ENCODE results near the gene CDH22.

CDH22 gene

DNA sequence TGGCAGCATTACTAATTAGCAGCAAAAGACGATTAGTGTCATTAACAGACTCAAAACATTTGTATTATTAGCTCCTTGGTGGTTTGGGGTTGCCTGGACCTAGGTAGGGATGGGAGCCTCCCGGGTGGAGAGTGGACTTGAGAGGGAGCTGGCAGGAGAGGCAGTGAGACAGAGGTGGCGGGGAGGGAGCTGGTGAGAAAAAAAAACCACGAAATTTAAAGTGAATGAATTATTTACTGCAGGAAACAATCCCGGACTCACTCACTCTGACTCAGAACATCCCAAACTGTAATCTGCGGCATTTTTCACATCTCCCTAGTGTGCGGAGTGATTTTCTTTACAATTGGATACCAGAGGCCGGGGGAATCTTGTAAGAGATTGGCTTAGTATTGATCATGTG lies 14.3 kb upstream of the CDH22 start:
- DNase-seq, result no peak
- no peak overlapping the region for H3K27ac Mint-ChIP-seq
- H3K27me3 Mint-ChIP-seq, result peaks cover 35 to 45% of the 10 kb centered on the region in 2 donors
- no peaks in the 10 kb centered on the region for H3K9me3 Mint-ChIP-seq
- H3K4me1 Mint-ChIP-seq, result no peaks in the 10 kb centered on the region
- ATAC-seq (replicated peaks), result no peak
- no peak overlapping the region for H3K4me3 Mint-ChIP-seq
- H3K36me3 Mint-ChIP-seq, result no peaks in the 10 kb centered on the region

DNA sequence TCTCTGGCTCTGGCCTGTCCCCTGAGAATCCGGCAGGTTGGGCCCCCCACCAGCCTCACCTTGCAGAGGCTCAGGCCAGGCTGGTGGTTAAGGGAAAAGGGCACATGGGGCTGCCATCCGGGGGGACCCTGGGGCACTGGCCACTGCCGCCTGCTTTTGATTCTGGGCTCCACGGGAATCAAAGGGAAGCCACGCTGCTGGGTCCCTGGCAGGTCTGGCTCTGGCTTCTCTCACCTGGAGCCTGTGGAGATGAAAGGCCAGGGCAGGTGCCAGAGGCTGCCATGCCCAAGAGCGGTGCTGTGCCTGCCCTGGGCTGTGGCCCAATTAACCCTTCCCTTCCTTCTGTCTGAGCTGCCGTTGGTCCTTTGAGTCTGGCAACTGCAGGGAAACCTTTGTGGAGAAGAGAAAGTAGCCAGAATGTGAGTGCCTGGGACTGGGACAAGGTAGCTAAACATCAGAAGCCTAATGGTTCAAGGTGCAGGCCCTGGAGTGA lies 9.4 kb upstream of the CDH22 start:
- Mint-ChIP-seq H3K4me1 (no peaks in the 10 kb centered on the region), H3K9me3 (no peaks in the 10 kb centered on the region)

DNA sequence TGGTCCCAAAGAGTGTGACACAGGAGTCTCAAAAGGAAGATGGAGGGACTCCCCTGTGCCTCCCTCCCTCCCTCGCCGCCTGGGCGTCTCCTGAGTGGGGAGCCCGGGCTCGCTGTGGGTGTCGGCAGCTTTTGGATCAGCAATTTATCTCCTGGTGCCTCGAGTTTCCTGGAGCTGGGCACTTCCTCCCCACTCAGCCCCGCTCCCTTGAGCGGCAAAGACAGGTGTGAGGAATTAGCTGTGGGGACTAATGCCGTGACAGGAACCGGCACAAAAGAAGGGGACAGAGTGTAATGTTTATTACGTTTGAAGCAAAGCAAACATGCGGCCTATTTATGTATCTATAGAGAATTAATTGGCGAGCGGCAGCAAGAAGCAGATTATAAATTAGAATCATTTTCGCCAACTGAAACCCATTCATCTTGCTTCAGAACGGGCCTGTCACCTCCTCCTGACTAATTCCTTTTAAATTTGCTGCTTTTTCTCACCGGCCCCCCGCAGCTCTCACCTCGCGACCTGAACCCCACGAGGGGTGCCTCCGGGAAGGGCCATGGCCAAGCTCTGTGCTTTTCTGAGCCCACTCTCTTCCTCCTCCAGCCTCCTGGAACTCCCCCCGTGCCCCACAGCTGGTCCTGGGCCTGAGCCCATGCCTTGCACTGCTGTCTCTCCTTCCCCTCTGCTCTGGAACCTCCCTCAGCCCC lies 8.8 kb upstream of the CDH22 start:
- Mint-ChIP-seq H3K36me3 (no peaks in the 10 kb centered on the region), H3K9me3 (no peaks in the 10 kb centered on the region), H3K4me1 (peaks cover under 1 to 1% of the 10 kb centered on the region in 2 donors), H3K4me3 (no peak overlapping the region), H3K27me3 (peaks cover 77 to 84% of the 10 kb centered on the region in 2 donors), H3K27ac (no peak overlapping the region)
- DNase-seq, result no peak
- no peak for ATAC-seq (replicated peaks)

More for the DNA sequence above, 9.4 kb upstream of the CDH22 start:
- no peak overlapping the region for H3K4me3 Mint-ChIP-seq
- no peaks in the 10 kb centered on the region for H3K36me3 Mint-ChIP-seq
- ATAC-seq (replicated peaks) (no peak), DNase-seq (no peak)
- no peak overlapping the region for H3K27ac Mint-ChIP-seq
- H3K27me3 Mint-ChIP-seq, result peaks cover 75 to 87% of the 10 kb centered on the region in 2 donors

DNA sequence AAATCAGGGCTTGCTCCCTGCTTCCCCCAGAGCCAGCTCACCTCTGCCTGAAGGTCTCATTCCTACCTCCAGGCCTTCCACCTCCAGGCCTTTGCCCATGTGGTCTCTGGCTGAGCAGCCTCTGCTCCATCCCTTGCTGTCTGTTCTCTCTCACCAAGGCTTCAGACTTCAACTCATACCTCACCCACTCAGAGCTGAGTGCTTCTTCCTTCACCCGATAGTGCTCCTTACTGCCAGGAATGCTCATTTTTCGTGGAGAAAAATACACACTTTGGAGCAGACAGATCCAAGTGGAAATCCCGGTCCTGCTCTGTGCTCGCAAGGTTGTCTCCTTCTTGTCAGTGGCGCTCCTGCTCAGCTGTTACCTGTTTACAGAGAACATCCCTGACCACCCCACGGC lies 7.0 kb upstream of the CDH22 start:
- Mint-ChIP-seq H3K27me3 (peaks cover 83 to 88% of the 10 kb centered on the region in 2 donors), H3K4me3 (no peak overlapping the region), H3K9me3 (no peaks in the 10 kb centered on the region), H3K36me3 (no peaks in the 10 kb centered on the region), H3K27ac (no peak overlapping the region), H3K4me1 (peaks cover 5 to 7% of the 10 kb centered on the region in 2 donors)
- ATAC-seq (replicated peaks) (no peak), DNase-seq (no peak)

DNA sequence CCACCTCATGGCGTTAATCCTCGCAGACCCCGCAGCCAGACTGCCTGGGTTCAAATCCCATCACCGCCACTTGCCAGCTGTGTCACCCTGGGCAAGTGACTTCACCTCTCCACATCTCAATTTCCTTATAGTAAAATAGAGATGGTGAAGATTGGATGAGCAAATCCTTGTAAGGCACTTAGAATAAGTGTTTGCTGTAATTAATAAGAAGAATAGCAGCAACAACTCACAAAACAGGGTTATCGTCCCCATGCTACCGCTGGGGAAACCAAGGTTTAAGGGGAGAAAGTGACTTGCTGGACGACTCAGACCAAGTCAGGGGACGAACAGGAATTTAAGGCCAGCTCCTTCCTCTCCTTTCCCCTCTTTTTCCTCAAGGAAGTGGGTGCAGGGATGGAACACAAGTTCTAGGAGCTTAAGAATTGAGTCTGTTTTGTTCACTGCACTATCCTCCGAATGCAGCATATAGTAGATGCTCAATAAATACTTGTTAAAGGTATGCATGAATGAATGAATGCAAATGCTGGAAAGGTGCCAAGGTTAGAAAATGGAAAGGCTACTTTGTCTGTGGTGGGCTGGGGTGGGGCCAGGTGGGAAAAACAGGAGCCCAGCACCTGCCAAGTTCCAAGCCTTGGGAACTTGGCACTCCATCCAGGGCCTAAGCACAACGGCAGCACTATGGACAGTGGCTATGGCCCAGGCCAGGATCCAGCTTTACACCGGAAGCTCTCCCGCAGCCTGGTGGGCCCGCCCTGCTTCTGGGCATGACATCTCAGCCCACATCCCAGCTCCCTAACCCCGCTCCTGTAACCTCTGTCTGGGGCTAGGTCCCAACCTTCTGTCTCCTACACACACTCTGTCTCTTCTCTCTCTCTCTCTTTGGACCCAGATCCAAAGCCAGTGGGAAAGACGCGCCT lies 4.9 kb upstream of the CDH22 start:
- peaks cover 7 to 19% of the 10 kb centered on the region in 2 donors for H3K4me1 Mint-ChIP-seq
- ATAC-seq (replicated peaks), result no peak

DNA sequence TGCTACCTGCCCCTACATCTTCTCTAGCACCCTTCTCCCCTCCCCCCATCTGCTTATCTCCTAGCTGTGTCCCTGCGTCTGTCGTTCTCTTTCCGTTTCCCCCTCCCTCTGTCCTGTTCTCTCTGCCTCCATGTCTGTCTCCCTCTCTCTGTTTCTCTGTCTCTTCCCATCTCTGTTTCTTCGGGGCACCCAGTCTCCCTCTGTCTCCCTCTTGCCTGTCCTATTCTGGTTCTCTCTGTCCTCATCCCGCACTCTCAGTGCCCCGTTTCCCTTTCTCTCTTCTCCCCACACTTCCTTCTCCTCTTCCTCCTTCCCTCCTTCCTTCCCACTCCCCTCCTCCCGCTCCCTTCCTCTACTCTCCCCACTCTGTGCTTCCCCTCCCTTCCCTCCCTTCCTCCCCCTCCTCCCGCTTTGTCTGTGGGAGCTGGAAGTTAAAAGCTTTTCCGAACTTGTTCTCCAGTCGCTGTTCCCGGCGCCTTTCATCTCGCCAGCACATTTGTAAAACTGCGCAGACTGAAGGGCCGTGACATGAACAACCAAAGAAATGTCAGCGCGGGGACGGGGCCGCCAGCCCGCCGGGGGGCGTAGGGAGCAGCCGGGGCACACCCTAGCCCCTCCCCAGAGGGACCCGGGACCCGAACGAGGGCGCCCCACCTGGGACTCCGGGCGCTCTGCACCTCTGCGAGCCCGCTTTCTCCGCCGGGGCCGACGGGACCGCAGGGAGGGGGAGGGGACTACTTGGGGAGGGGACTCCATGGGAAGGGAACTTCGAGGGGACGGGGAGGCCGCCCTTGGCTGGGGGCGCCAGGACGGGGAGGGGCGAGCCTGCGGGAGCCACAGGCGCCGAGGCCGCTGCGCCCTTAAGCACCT lies 4.0 kb upstream of the CDH22 start:
- ATAC-seq (replicated peaks), result no peak
- H3K9me3 Mint-ChIP-seq, result no peaks in the 10 kb centered on the region
- H3K27ac Mint-ChIP-seq, result peak overlapping the region; percentile 14
- no peaks in the 10 kb centered on the region for H3K36me3 Mint-ChIP-seq
- DNase-seq, result no peak
- peaks cover 78 to 85% of the 10 kb centered on the region in 2 donors for H3K27me3 Mint-ChIP-seq
- H3K4me3 Mint-ChIP-seq, result peak overlapping the region in 1 of 2 donors; percentile 9
- peaks cover 7 to 19% of the 10 kb centered on the region in 2 donors for H3K4me1 Mint-ChIP-seq

More for the DNA sequence above, 4.9 kb upstream of the CDH22 start:
- Mint-ChIP-seq H3K27me3 (peaks cover 84 to 92% of the 10 kb centered on the region in 2 donors), H3K9me3 (no peaks in the 10 kb centered on the region), H3K4me3 (no peak overlapping the region), H3K27ac (no peak overlapping the region), H3K36me3 (no peaks in the 10 kb centered on the region)
- no peak for DNase-seq

DNA sequence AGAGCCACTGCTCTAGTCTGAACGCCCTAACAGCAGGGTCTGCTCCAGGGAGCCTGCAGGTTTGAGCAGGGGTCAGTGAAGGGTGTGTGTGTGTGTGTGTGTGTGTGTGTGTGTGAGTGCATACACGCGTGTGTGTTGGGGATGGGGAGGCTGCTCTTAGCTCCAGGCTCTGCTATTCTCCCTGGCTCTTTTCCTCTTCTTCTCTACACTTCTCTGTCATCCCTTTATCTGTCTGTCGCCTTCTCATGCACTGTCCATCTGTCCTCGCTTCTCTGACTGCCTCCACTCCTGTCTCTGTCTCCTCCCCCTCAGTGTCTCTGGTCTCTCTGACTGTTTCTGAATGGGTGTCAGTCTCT lies 3.4 kb upstream of the CDH22 start:
- H3K27ac Mint-ChIP-seq, result no peak overlapping the region
- no peak for ATAC-seq (replicated peaks)

DNA sequence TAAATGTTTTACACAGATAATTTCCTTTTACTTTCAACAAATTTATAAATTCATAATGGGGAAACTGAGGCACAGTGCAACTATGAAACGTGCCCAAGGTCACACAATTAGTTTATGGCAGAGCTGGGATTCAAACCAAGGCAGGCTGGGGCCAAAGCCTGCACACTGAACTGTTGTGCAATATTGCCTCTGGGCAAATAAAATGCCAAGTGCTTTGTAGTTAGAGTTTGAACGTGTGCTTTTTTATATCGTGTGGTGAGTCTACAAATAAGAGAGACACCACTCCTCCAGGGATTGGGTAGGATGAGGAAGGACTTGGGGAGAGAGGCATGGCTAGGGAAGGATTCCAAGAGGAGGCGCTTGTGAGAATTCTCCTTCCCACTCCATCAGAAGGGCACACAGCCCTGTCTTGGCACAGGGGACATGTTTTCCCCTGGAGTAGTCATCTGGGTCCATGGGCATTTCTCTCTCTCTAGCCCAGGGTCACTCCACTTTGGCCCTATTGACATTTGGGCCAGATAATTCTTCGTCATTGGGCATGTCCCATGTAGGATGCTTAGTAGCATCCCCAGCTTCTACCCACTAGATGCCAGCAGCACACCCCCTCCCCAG lies 2.8 kb upstream of the CDH22 start:
- no peak overlapping the region for H3K27ac Mint-ChIP-seq
- no peaks in the 10 kb centered on the region for H3K9me3 Mint-ChIP-seq
- H3K27me3 Mint-ChIP-seq, result peaks cover 74 to 82% of the 10 kb centered on the region in 2 donors
- ATAC-seq (replicated peaks) (no peak), DNase-seq (no peak)
- H3K4me3 Mint-ChIP-seq, result no peak overlapping the region
- no peaks in the 10 kb centered on the region for H3K36me3 Mint-ChIP-seq
- peaks cover 14 to 23% of the 10 kb centered on the region in 2 donors for H3K4me1 Mint-ChIP-seq

More for the DNA sequence above, 3.4 kb upstream of the CDH22 start:
- Mint-ChIP-seq H3K9me3 (no peaks in the 10 kb centered on the region), H3K36me3 (no peaks in the 10 kb centered on the region), H3K27me3 (peaks cover 74 to 82% of the 10 kb centered on the region in 2 donors), H3K4me1 (peaks cover 9 to 22% of the 10 kb centered on the region in 2 donors), H3K4me3 (peak overlapping the region in 1 of 2 donors; percentile 9)
- no peak for DNase-seq

DNA sequence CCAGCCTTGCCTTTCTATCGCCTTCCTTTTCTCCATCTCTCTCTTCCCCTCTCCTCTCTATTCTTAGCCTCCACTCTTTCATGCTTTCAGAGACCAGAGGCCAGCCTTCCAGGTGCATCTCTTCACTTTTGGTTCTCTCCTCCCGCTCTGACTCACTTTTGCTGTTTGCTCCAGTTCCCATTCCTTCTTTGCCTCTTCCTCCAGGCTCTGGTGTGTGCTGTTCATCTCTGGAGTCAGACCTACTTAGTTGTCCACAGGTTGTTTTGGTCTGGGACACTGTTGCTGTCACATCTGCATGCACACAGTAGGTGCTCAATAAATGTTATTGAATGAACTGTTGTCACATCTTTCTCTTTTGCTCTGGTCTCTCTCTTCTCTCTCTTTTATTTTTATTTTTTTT lies 1.6 kb upstream of the CDH22 start:
- DNase-seq (no peak), ATAC-seq (replicated peaks) (no peak)
- Mint-ChIP-seq H3K36me3 (no peaks in the 10 kb centered on the region), H3K4me3 (no peak overlapping the region), H3K4me1 (peaks cover 14 to 23% of the 10 kb centered on the region in 2 donors), H3K27me3 (peaks cover 70 to 80% of the 10 kb centered on the region in 2 donors), H3K9me3 (no peaks in the 10 kb centered on the region), H3K27ac (no peak overlapping the region)

DNA sequence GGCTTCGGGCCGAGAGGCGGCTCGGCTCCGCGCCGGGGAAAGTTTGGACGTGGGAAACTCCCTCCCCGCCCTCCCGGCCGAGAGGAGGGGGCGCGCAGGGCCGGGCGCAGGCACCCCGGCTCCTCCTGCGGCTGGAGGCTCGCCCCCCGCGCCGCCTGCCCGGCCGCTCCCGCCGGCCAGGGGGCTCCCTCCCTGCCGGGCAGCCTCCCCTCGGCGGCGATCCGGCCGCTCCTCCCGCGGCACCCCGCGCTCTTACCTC lies 370 bp downstream of the CDH22 start:
- Mint-ChIP-seq H3K27me3 (peaks cover 71% of the 10 kb centered on the region in 2 donors), H3K36me3 (no peaks in the 10 kb centered on the region), H3K4me1 (peaks cover 14 to 23% of the 10 kb centered on the region in 2 donors), H3K9me3 (no peaks in the 10 kb centered on the region), H3K27ac (no peak overlapping the region), H3K4me3 (no peak overlapping the region)
- DNase-seq (no peak), ATAC-seq (replicated peaks) (no peak)

DNA sequence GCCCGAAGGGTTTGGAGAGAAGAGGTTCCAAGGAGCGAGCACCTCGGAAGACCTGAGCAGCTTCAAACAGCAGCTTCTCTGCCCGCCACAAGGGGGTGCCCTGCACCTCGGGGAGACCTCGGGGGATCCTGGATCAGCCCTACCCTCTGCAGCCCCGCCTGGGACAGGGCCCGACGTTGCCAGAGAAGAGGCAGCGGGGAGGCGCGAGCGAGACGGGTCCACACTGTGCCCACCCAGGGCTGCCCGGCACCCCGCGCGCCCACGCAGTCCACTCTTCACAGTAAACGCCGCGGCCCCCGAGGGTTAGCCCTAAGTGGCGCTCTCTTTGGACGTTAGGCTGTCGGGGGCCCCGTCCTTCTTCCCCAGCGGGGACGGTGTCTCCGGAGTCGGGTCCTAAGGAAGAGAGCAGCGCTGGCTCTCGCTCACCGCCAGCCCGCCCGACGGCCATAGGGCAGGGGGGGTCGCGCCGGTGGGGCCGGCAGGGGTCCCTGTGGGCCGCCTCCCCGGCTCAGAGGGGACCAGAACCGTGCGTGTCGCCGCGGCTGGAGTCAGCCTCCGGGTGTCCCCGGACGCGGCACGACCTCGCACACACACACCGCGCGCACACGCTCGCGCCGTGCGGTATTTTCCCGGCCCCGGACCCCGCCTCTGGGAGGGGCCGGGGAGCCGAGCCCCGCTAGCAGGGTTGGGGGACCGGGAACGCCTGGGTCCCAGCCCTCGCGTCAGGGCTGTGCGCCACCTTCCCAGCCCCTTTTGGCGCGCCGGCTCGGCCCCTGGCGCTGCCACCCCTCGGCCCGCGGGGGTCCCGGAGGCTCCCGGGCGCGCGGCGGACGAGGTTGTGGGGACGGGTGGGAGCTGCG lies 929 bp downstream of the CDH22 start:
- H3K9me3 Mint-ChIP-seq, result no peaks in the 10 kb centered on the region
- ATAC-seq (replicated peaks) (peak; percentile 81 to 82), DNase-seq (peak; percentile 47)
- no peaks in the 10 kb centered on the region for H3K36me3 Mint-ChIP-seq
- no peak overlapping the region for H3K27ac Mint-ChIP-seq
- H3K4me3 Mint-ChIP-seq, result peak overlapping the region; percentile 13 to 34
- peaks cover 74 to 75% of the 10 kb centered on the region in 2 donors for H3K27me3 Mint-ChIP-seq
- peaks cover 14 to 23% of the 10 kb centered on the region in 2 donors for H3K4me1 Mint-ChIP-seq

DNA sequence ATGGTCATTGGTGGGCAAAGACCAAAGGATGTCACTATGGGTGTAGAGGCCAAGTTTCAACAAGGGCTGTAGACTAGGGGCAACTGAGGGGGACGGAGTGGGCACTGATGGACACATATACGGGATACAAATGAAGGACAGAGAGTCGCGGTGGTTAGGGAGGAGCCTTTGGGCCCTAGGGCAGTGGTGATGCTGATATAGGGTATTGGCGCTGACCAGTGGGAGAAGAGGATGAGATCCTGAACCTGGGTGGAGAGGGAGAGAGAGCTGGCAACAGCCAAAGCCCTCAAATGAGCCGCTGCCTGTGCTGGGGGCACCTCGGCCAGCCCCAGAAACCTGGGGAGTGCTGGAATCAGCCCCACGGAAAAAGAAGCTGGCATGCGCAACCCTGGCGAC lies 1.6 kb downstream of the CDH22 start:
- DNase-seq, result no peak
- no peaks in the 10 kb centered on the region for H3K9me3 Mint-ChIP-seq
- no peaks in the 10 kb centered on the region for H3K36me3 Mint-ChIP-seq
- H3K4me1 Mint-ChIP-seq, result peaks cover 9 to 18% of the 10 kb centered on the region in 2 donors
- H3K27me3 Mint-ChIP-seq, result peaks cover 68 to 69% of the 10 kb centered on the region in 2 donors
- peak overlapping the region; percentile 10 to 13 for H3K4me3 Mint-ChIP-seq
- H3K27ac Mint-ChIP-seq, result peak overlapping the region; percentile 28
- ATAC-seq (replicated peaks), result no peak

DNA sequence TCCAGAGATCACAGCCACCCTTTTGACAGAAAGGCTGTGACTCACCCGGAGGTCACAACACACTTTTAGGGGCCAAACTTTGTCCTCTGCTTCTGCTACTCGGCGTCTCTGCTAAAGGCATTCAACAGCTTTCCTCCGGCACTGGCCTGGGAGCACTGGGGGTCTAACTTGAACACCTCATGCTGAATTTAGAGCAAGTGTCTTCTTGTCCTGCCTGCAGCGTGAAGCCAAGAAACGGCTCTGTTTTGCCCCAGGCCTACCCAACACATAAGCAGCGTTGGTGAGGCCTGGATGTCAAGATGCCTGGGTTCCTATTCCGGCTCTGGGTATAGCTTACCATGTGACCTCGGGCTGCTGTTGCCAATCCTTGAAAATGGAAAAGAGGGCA lies 2.3 kb downstream of the CDH22 start:
- Mint-ChIP-seq H3K36me3 (no peaks in the 10 kb centered on the region), H3K9me3 (no peaks in the 10 kb centered on the region), H3K4me1 (peaks cover 9 to 16% of the 10 kb centered on the region in 2 donors), H3K27ac (no peak overlapping the region), H3K4me3 (no peak overlapping the region), H3K27me3 (peaks cover 60 to 63% of the 10 kb centered on the region in 2 donors)
- no peak for DNase-seq
- no peak for ATAC-seq (replicated peaks)
